Karpas-422 (cell line): ENCODE measurements around the gene ANKH. TPM values are rescaled to one million over a fixed set of nuclear protein-coding genes. Genes with fewer than 3 reads are reported as not detected.

Experiments used
- DNase-seq: peaks from one replicate; pipeline ENCODE4 v3.0.0-alpha.2; 2015
- H2AFZ ChIP-seq: fragments of 200-600 bp; sonication (generic); 2 replicates; pipeline ENCODE4 v1.6.1; 2014; ENCODE audit warnings: antibody characterized with exemption, low read length, mixed read lengths
- H3K27ac ChIP-seq: fragments of 200-600 bp; sonication (generic); 2 replicates; pipeline ENCODE4 v1.5.1; 2014; ENCODE audit warnings: mild to moderate bottlenecking, low read length, moderate library complexity
- H3K27me3 ChIP-seq: fragments of 200-600 bp; sonication (generic); 2 replicates; pipeline ENCODE4 v1.6.1; 2014; ENCODE audit warnings: low read length, mixed read lengths
- H3K36me3 ChIP-seq: fragments of 200-600 bp; sonication (generic); 2 replicates; pipeline ENCODE4 v1.6.1; 2014; ENCODE audit warnings: low read length, mixed read lengths; ENCODE audit not compliant: insufficient read depth
- H3K4me1 ChIP-seq: fragments of 200-600 bp; sonication (generic); 2 replicates; pipeline ENCODE4 v1.6.1; 2014; ENCODE audit warnings: mild to moderate bottlenecking, low read length, mixed read lengths
- H3K4me2 ChIP-seq: fragments of 200-600 bp; sonication (generic); 2 replicates; pipeline ENCODE4 v1.6.1; 2014; ENCODE audit warnings: low read length, low read depth, mild to moderate bottlenecking; ENCODE audit not compliant: poor library complexity, severe bottlenecking
- H3K4me3 ChIP-seq: fragments of 200-600 bp; sonication (generic); 2 replicates; pipeline ENCODE4 v1.5.1; 2014; ENCODE audit warnings: mild to moderate bottlenecking, antibody characterized with exemption, low read length, mixed read lengths
- H3K79me2 ChIP-seq: fragments of 200-600 bp; sonication (generic); 2 replicates; pipeline ENCODE4 v1.6.1; 2014; ENCODE audit warnings: mild to moderate bottlenecking, low read length, mixed read lengths
- H3K9ac ChIP-seq: fragments of 200-600 bp; sonication (generic); 2 replicates; pipeline ENCODE4 v1.6.0; 2014; ENCODE audit warnings: low read length
- H3K9me2 ChIP-seq: fragments of 200-600 bp; sonication (generic), shearing (Covaris generic); replicated peaks from 2 replicates; pipeline ENCODE4 v1.6.0; 2014; ENCODE audit warnings: mild to moderate bottlenecking, low read length, moderate library complexity; ENCODE audit not compliant: insufficient read depth
- H3K9me3 ChIP-seq: fragments of 300-700, 200-600 bp; sonication (generic); 2 replicates; pipeline ENCODE4 v1.6.1; 2014; ENCODE audit warnings: low read length, mixed read lengths
- H4K20me1 ChIP-seq: fragments of 200-600 bp; sonication (generic); 2 replicates; pipeline ENCODE4 v1.6.1; 2014; ENCODE audit warnings: mild to moderate bottlenecking, antibody characterized with exemption, low read length, low read depth; ENCODE audit not compliant: insufficient read depth
- total RNA-seq: library from RNA; depleted of rRNA; stranded (reverse); fragments of >200 nt; shearing (Covaris generic); gene quantifications from 2 replicates; pipeline ENCODE4 v1.2.3, GENCODE V29; 2014; ENCODE audit warnings: low replicate concordance

The ANKH gene
- total RNA-seq, 1 experiment from 2014 or later, result 0.75 TPM

DNA sequence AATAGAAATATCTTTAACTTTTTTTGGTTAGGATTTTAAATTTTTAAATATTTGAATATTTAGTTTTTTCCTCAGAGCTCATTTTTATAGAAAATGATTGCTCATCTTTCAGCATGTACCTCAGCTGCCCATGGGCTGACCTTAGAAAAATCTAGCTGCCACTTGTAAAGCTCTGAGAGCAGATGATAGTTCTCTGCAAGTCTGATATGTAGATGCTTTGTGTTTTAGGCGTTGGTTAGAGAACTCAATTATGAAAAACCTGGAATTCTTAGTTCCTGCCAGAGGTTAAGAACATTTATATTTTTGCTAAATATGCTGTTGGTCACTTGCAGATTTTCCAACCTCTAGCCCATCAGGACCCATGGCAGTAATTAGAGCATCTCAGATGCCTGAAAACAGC, 192.0 kb downstream of the ANKH start:
- H4K20me1 ChIP-seq, result no peaks in the 10 kb centered on the region
- H3K79me2 ChIP-seq, result peaks cover 76% of the 10 kb centered on the region
- no peaks in the 10 kb centered on the region for H3K27me3 ChIP-seq
- H3K4me2 ChIP-seq, result no peak overlapping the region
- H3K9me3 ChIP-seq, result no peaks in the 10 kb centered on the region
- peaks cover 70% of the 10 kb centered on the region for H3K4me1 ChIP-seq
- peaks cover 41% of the 10 kb centered on the region; the same call in 1 of the 2 replicates for H3K36me3 ChIP-seq
- no peak overlapping the region for H3K9ac ChIP-seq
- H3K4me3 ChIP-seq, result no peak overlapping the region
- H2AFZ ChIP-seq, result no peak overlapping the region
- H3K27ac ChIP-seq, result no peak overlapping the region
- no peaks in the 10 kb centered on the region for H3K9me2 ChIP-seq
- DNase-seq, result no peak

DNA sequence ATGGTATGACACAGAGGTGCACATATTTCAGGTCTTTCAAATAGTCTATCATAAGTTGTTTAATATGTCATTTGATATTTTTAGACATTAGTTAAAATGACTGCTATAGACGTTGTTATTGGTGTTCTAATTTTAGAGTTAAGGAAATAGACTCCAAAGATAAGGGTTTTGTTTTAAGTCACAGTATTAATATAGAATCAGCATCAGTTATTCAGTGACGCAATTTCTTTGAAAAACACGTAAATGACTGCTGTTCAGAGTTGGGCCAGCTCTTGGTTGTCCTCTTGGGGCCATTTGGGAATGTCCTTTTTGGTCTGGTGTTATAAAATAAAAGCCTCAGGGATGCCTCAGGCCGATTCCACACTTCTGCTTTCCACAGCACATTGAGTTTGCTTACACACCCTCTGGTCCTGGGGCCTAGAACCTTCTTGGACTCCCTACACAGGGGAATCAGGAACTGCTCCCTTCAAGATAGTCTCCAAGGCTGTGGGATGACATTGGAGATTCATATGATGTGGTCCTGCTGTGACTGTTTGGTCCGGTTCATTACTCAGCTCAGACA, 192.7 kb downstream of the ANKH start:
- peaks cover 70% of the 10 kb centered on the region for H3K4me1 ChIP-seq
- H3K9me3 ChIP-seq, result no peaks in the 10 kb centered on the region
- no peak overlapping the region for H3K9ac ChIP-seq
- peaks cover 76% of the 10 kb centered on the region for H3K79me2 ChIP-seq
- peaks cover 44% of the 10 kb centered on the region; the same call in 1 of the 2 replicates for H3K36me3 ChIP-seq
- no peak for DNase-seq
- no peak overlapping the region for H3K4me2 ChIP-seq
- H3K27ac ChIP-seq, result no peak overlapping the region
- no peaks in the 10 kb centered on the region for H3K27me3 ChIP-seq
- no peaks in the 10 kb centered on the region for H4K20me1 ChIP-seq
- H2AFZ ChIP-seq, result no peak overlapping the region
- H3K9me2 ChIP-seq, result no peaks in the 10 kb centered on the region
- H3K4me3 ChIP-seq, result no peak overlapping the region

DNA sequence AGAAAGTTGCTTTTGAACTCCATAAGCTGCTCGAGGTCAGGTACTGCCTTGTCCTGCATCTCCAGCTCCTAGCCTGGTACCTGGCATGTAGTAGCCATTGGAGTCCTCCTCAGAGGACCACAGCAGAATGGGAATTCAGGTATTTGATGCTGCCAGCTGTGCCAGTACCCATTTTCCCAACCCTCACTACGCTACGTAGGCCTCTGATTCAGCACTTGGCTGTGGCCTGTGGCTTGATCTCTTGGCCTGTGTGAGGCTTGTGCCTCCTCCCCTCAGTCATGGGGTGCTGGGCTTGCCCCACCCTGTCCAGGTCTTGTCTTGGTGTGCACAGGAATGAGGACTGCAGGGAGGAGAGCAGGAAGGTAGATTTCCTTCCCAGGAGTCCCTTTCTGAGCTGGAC, 195.3 kb downstream of the ANKH start:
- H3K27me3 ChIP-seq, result no peaks in the 10 kb centered on the region
- H3K27ac ChIP-seq, result peak overlapping the region; percentile 78
- peaks cover 85% of the 10 kb centered on the region for H3K4me1 ChIP-seq
- peak overlapping the region; percentile 13 for H3K4me3 ChIP-seq
- no peak overlapping the region for H2AFZ ChIP-seq
- peak overlapping the region; percentile 59 for H3K9ac ChIP-seq
- H3K36me3 ChIP-seq, result peaks cover 30% of the 10 kb centered on the region; the same call in 1 of the 2 replicates
- peaks cover 91% of the 10 kb centered on the region for H3K79me2 ChIP-seq
- peaks cover 5% of the 10 kb centered on the region; the same call in 1 of the 2 replicates for H4K20me1 ChIP-seq
- no peaks in the 10 kb centered on the region for H3K9me2 ChIP-seq
- DNase-seq, result no peak
- no peaks in the 10 kb centered on the region for H3K9me3 ChIP-seq
- H3K4me2 ChIP-seq, result peak overlapping the region; percentile 67

DNA sequence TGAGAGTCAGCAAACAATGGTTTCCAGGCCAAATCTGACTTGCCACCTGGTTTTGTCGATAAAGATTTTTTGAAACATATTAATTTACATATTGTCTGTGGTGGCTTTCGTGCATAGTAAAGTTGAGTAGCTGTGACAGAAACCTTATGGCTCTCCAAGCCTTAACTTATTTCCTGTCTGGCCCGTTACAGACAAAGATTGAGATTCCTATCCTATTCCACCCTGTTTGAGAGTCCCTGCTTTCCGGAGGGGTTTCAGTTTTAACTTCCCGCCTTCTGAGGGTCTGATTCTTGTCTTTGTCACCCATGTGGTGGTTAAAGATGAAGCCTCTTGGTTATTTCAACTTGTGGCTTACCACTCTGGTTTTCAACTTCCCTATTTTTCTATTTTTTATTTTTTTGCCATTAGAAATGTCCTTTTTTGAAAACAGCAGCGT, 195.7 kb downstream of the ANKH start:
- H3K27me3 ChIP-seq, result no peaks in the 10 kb centered on the region
- no peak overlapping the region for H2AFZ ChIP-seq
- peak overlapping the region; percentile 67 for H3K4me2 ChIP-seq
- H3K36me3 ChIP-seq, result peaks cover 30% of the 10 kb centered on the region; the same call in 1 of the 2 replicates
- peak overlapping the region; percentile 13 for H3K4me3 ChIP-seq
- H4K20me1 ChIP-seq, result peaks cover 8% of the 10 kb centered on the region
- peak; percentile 60 for DNase-seq
- H3K9me2 ChIP-seq, result no peaks in the 10 kb centered on the region
- peak overlapping the region; percentile 78 for H3K27ac ChIP-seq
- peaks cover 89% of the 10 kb centered on the region for H3K4me1 ChIP-seq
- no peaks in the 10 kb centered on the region for H3K9me3 ChIP-seq
- peak overlapping the region; percentile 59 for H3K9ac ChIP-seq
- H3K79me2 ChIP-seq, result peaks cover 94% of the 10 kb centered on the region

DNA sequence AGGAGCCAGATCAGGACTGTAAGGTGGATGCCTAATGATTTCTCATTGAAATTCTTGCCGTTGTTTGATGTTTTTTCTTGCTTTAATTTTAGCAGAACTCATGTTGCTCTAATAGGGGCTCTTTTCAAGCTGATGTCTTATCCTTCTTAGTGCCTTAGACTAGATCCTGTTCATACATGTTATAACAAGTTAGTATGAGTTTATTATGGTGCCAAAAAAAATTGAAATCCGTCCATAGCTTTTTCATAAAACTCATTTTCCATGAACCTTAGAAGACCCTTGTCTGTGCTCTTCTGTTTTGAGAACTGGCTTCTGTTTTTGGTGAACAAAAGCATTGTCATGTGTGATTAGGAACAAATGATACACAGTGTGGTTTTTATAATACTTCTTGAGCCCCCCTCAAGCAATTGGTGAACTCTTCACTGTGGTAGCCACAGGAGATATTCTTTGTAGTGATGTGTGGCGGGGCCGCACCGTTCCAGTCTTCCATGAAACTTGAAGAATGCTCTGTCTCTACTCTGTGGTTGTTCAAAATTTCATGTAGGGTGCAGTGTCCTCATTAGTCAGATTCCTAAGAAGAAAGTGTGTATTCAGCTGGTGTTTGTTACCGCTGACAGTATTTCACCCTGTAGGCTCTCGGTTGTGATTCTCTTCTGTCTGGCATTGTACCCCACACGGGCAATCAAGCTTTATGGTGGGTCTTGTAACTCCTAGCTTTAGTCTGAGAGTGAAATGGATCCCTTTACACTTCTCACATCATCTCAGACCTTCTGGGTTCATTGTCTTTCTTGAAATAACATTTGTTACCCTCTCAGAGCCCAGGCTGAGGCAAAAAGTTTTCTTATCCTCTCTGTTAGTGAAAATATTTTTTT, 196.4 kb downstream of the ANKH start:
- Histone ChIP-seq H3K27me3 (no peaks in the 10 kb centered on the region), H3K9me3 (no peaks in the 10 kb centered on the region), H2AFZ (no peak overlapping the region), H3K9ac (peak overlapping the region; percentile 59), H3K4me3 (peak overlapping the region; percentile 13), H3K27ac (peak overlapping the region; percentile 78), H3K4me1 (peaks cover 95% of the 10 kb centered on the region), H3K36me3 (peaks cover 30% of the 10 kb centered on the region; the same call in 1 of the 2 replicates), H3K9me2 (no peaks in the 10 kb centered on the region), H4K20me1 (peaks cover 10% of the 10 kb centered on the region), H3K4me2 (peak overlapping the region; percentile 67), H3K79me2 (peaks cover 97% of the 10 kb centered on the region)
- DNase-seq, result no peak

DNA sequence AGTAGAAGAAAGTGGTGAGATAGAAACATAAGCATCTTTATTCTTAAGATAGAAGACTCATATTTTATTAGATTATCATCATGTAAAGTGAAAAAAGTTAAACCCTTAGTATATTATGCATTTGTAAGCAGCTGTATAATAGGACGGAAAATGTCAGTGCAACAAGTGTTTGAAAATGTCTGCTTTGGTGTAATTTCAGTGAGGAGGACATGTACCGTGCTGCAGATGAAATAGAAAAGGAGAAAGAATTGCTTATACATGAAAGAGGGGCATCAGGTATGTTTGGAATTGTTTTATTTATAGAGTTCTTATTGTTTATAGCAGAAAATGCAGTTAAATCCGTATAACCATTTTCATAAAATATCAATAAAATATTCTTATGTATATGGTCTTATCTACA, 198.1 kb downstream of the ANKH start:
- DNase-seq, result no peak
- H3K9ac ChIP-seq, result peak overlapping the region; percentile 37; the same call in 1 of the 2 replicates
- peaks cover 10% of the 10 kb centered on the region for H4K20me1 ChIP-seq
- H3K9me3 ChIP-seq, result no peaks in the 10 kb centered on the region
- H3K79me2 ChIP-seq, result peaks cover 100% of the 10 kb centered on the region
- H3K27me3 ChIP-seq, result no peaks in the 10 kb centered on the region
- H2AFZ ChIP-seq, result no peak overlapping the region
- H3K9me2 ChIP-seq, result no peaks in the 10 kb centered on the region
- H3K27ac ChIP-seq, result peak overlapping the region; percentile 72
- H3K4me2 ChIP-seq, result peak overlapping the region; percentile 67
- H3K36me3 ChIP-seq, result peaks cover 16% of the 10 kb centered on the region; the same call in 1 of the 2 replicates
- peak overlapping the region; percentile 41; the same call in 1 of the 2 replicates for H3K4me3 ChIP-seq
- peaks cover 98% of the 10 kb centered on the region for H3K4me1 ChIP-seq

DNA sequence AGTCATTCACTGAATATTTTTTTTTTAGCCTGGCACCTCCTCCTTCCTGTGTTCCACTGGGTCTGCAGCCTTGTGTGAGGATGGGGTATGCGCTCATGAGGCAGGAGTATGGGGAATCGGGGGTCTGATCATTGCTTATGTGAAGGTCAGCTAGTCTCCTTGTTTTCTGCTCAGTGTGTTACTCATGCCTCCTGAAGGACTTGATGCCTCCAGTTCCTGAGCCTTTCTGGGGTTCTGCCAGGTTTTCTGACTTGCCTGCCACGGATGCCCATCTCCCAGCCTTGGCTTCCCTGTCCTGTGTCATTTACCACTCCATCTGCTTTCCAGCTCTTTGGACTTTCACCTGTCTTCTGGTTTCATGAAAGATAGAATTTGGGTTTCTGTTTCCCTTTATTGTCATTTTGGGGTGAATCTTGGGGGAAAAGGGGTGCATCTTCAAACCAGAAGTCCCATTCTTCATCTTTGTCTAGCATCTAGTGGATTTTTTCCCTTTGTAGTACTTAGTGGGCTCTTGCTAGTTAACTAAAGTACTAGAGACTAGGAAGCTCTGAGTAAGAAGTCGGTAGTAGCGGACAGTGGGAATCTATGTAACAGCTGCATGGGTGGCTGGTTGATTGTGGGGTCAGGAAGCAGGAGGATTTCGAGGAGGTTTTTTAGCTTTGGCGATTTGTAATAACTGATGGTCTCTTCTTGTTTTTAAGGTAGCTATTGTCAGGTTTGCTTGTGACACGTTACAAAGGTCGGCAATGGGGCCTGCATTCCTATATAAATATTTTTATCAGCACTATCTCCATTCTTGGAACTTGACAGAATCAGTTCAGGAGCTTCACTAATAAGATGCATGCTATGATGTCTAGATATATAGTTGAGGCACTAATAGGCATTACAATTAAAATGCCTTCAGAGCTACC, 198.8 kb downstream of the ANKH start:
- Histone ChIP-seq H3K9me2 (no peaks in the 10 kb centered on the region), H3K4me2 (peak overlapping the region; percentile 67), H3K4me3 (peak overlapping the region; percentile 41; the same call in 1 of the 2 replicates), H3K27me3 (no peaks in the 10 kb centered on the region), H3K27ac (peak overlapping the region; percentile 72), H4K20me1 (peaks cover 17% of the 10 kb centered on the region), H2AFZ (no peak overlapping the region), H3K9ac (peak overlapping the region; percentile 37; the same call in 1 of the 2 replicates), H3K9me3 (no peaks in the 10 kb centered on the region), H3K79me2 (peaks cover 100% of the 10 kb centered on the region), H3K4me1 (peaks cover 98% of the 10 kb centered on the region), H3K36me3 (peaks cover 12% of the 10 kb centered on the region; the same call in 1 of the 2 replicates)
- no peak for DNase-seq
